ENCODE results near the gene LONP2.
"Not testable (repeated sequence)": the region's sequence is repeated elsewhere in the genome, so short reads cannot be mapped to it uniquely, and the experiment has no call there.

The LONP2 gene

GRCh38 chr16:48366165-48367093 is 122.3 kb downstream of the LONP2 start:
- no peak for DNase-seq (ENCODE audit: low read depth in 1 of 2, low spot score in 1 of 2)

DNA sequence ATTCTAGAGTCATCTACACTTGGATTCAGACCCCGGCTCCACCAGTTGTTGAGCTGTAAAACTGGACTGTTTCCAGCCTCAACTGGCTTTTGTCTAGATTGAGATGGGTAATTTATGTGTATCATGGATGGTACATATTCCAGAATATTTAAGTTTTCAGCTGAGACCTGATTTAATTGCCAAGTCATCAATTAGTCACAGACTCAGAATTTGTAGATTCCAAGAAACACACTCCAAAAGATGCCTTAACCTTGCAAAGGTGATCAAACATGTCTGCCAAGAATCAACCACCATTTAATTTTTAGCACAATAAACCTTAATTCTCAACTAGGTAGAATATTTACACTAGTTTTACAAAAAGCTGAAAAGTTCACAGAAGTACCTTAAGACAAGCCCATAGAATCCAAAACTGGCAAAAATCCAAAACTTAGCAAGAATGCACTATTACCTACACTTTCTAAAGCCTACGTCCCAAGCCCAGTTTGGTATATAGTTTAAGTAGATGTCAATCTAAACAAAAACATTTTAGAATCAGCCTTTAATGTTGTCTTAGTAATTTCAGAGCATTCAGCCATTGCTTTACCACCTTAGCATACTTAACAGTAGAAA is 123.4 kb downstream of the LONP2 start:
- DNase-seq (ENCODE audit: low read depth in 1 of 2, low spot score in 1 of 2) = no peak

DNA sequence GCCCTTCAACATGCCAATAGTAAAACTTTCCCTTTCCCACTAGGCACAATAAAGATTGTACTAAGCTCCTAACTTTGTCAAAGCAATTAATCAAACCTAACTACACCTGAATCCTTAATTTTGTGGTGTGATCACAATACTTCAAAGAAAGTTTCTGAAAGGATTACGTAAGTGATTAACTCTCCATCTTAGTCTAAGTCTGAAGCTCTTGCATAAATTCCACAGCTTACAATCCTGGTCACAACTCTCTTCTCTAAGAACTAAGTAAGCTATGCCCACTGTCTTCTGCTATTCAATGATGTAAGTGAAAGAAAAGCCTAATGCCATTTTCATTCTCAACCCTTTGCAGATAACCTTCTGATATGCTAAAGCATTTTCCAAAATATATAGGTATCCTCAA is 125.7 kb downstream of the LONP2 start:
- no peak for DNase-seq (ENCODE audit: low read depth in 1 of 2, low spot score in 1 of 2)

DNA sequence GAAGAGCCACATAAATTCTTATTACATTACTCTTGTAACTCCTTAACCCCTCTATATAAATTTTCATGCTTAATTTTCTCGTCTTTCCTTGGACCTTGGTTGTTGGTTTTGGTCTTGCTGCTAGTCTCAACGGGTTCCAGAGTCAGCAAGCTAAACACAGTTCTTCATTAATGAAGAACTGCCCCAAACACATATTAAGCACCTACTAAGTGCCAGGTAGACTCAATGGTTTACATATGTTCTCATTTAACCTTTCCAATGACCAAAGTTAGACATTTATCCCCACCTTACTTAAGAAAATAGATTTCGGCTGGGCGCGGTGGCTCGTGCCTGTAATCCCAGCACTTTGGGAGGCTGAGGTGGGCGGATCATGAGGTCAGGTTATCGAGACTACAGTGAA is 126.1 kb downstream of the LONP2 start:
- no peak for DNase-seq (ENCODE audit: low read depth in 1 of 2, low spot score in 1 of 2)

GRCh38 chr16:48370668-48371392 is 126.7 kb downstream of the LONP2 start:
- DNase-seq (ENCODE audit: low read depth in 1 of 2, low spot score in 1 of 2) = not testable (repeated sequence)

- DNase-seq (ENCODE audit: low read depth in 1 of 2, low spot score in 1 of 2) = no peak
Observed at GRCh38 chr16:48371393-48371780, 127.3 kb downstream of the LONP2 start.

DNA sequence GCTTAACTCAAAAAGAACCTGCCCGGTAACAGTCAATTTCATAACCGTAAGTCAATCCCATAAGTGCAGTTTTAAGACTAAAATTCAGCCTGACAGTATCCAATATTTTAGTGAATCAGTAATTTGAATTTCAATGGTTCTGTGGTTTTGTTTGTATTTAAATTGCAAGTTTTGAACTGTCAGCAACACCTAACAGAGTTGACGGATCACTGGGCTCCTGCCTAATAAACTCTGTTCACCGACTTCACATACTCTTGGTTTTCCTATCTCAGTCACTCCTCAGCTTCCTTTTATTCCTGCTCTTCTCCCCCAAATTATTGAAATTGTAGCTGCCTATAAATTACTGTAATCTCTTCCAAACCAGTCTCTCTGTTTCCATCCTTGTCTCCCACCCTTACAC is 128.6 kb downstream of the LONP2 start:
- no peak for DNase-seq (ENCODE audit: low read depth in 1 of 2, low spot score in 1 of 2)

DNA sequence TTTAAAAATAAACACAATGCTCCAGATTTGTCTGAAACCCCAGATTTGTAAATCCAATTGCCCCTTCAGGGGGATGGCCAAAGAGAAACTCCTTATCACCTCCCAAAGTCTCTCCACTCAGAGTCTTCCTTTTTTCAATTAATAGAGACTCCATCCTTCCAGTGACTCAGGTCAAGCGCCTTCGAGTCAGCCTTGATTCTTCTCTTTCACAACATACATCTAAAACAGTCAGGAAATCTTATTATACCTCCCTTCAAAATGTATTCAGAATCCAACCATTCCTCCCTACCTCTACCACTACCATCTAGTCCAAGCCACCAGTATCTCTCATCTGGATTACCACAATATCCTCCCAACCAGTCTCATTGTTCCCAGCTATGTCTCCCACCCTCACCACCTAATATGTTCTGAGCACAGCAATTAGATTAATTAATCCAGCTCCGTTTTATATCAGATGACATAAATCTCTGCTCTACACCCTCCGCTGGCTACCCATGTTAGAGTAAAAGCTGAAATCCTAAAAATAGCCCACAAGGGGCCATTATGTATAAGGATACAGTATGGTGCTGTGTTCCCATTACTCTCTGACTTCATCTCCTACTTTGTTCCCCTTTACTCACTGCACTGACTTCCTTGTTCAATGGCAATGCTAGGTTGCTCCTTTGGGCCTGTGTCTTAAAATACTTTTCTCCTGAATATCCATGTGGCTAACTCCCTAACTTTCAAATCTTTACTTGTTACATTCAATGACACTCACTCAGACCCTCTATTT is 129.3 kb downstream of the LONP2 start:
- no peak for DNase-seq (ENCODE audit: low read depth in 1 of 2, low spot score in 1 of 2)

GRCh38 chr16:48374255-48374654 is 130.2 kb downstream of the LONP2 start:
- no peak for DNase-seq (ENCODE audit: low read depth in 1 of 2, low spot score in 1 of 2)

DNA sequence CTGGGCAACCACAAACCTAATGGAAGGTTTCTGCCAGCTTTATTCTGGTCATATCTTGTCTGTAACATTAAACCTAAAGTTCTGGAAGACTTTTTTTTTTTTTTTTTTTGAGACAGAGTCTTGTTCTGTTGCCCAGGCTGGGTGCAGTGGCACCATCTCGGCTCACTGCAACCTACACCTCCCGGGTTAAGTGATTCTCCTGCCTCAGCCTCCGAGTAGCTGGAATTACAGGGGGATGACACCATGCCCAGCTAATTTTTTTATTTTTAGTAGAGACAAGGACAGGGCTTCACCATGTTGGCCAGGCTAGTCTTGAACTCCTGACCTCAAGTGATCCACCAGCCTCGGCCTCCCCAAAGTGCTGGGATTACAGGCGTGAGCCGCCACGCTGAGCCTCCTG is 133.2 kb downstream of the LONP2 start:
- not testable (repeated sequence) for DNase-seq (ENCODE audit: low read depth in 1 of 2, low spot score in 1 of 2)

DNA sequence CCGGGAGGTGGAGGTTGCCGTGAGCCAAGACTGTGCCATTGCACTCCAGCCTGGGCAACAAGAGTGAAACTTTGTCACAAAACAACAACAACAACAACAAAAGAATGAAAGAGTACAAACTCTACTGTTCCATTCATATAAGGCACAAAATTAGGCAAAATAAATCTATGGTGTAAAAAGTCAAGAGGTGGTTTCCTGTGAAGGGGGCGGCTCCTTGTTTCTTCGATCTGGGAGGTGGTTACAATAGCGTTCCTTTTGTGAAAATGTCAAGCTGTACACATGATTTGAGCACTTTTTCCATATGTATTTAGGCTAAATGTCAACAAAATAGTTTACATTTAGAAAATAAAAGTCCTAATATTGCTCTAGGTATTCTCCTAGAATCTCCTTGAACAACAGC is 134.2 kb downstream of the LONP2 start:
- DNase-seq (ENCODE audit: low read depth in 1 of 2, low spot score in 1 of 2) = no peak

GRCh38 chr16:48378836-48379235 is 134.7 kb downstream of the LONP2 start:
- DNase-seq (ENCODE audit: low read depth in 1 of 2, low spot score in 1 of 2) = no peak

- no peak for DNase-seq (ENCODE audit: low read depth in 1 of 2, low spot score in 1 of 2)
Observed at GRCh38 chr16:48381201-48381600, 137.1 kb downstream of the LONP2 start.

DNA sequence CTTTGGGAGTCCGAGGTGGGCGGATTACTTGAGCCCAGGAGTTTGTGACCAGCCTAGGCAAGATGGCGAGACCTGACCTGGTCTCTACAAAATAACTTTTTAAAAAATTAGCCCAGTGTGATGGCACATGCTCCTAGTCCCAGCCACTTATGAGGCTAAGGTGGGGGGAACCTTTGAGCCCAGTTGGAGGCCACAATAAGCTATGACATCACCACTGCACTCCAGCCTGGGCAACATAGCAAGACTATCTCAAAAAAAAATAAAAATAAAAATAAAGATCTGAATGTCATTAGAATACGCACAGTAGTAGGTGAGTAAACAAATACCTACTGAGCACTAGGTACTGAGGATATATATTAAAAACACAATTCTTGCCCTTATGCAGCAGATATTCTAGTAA is 138.0 kb downstream of the LONP2 start:
- DNase-seq (ENCODE audit: low read depth in 1 of 2, low spot score in 1 of 2) = no peak

DNA sequence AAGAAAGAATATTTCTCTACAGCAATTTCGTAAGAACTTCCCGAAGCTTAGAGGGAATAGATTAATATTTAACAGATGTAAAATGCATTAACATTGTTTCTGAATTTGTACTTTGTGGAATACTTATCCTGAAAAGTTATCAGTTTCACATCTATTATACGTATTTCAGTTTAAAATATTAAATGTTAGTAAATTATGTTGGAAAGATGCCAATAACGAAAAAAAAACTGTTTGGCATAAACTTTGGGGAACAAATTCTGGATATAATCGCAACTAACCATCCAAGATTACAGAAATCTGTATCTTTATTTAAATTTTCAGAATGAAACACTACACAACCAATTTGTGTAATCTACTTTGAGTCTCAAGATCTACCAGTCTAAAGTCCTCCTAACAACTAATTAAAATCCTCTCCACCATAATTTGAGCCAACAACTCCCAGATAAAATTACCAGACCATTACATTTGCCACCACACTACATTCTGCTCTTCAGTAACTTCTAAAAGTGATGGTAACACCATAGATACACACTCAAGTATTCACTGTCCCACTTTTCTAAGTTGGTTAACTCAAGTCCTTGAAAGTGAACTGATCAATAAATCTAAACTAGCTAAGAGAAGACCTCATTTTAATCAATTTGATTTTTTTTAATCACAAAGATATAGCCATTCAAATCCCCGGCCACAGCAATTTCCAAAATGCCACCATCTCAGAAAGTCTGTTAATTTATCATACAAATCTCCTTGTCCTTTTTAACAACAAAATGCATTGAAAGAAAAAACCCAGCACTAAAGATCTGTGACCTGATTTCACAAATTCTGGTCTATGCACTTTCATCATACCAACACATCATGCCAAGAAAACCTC is 139.1 kb downstream of the LONP2 start:
- no peak for DNase-seq (ENCODE audit: low read depth in 1 of 2, low spot score in 1 of 2)

GRCh38 chr16:48383877-48384519 is 139.9 kb downstream of the LONP2 start:
- DNase-seq (ENCODE audit: low read depth in 1 of 2, low spot score in 1 of 2) = no peak

GRCh38 chr16:48384520-48385252 is 140.6 kb downstream of the LONP2 start:
- DNase-seq (ENCODE audit: low read depth in 1 of 2, low spot score in 1 of 2) = peak in 1 of 2 donors; percentile 4

DNA sequence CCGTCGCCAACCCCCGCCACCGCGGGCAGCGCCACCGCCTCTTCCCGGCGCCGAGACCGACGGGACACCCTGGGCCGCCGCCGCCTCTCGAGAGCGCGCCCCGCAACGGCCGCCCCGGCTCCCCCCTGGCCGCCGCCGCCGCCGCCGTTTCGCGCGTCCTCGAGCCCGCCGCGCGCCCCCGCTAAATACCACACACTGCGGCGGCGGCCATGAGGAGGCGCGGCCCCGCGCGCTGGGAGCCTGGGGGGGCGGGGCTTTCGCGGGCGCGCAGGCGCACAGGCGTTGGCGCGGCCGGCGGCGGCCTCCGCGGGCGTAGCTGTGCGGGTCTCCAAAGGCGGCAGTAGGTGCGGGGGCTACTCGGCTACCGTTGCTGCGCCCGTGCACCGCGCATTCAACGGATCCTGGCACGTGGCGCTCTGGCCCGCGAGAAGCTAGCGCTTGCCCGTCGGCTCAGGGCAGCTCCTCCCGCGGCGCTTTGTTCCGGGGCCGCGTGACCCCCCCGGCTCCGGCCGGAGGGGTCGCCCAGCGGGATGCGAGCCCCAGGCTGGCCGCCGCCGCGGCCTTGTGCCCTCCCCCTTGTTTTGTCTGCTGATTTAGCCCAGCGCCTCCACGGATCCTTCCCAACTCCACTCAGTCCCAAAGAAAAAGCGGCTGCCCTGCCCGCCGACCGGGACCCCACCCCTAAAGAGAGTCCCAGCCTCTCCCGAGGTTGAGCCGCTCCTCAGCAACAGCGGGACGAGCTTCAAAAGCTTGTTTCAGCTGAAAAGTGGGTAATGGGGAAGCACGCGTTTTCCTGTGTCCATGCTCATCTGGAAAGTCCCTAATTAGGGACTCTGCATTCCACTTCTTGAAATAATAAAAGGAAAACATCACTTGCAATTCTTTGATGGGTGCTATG is 141.4 kb downstream of the LONP2 start, which contains the start of gene SIAH1:
TSS of gene SIAH1 (minus strand) at position 161 of the 898 bp plus-strand sequence. CDS start 22,985 bp downstream, outside the sequence.
- DNase-seq (ENCODE audit: low read depth in 1 of 2, low spot score in 1 of 2) = peak; percentile 74 to 77
